Esophagus mucosa (tissue), 1 donor: ENCODE results near the gene PADI2. TPM values are rescaled to one million over a fixed set of nuclear protein-coding genes. Genes with fewer than 3 reads are reported as not detected.

Source experiments
- ATAC-seq: fragments of 200-7000 bp; cut with Tn5 transposase; one replicate; pipeline ENCODE4 v1.9.1; 2020
- total RNA-seq: library from RNA; stranded (reverse); gene quantifications from one replicate; pipeline ENCODE4 v1.2.4, GENCODE V29; 2023
- donor health status: DM: yes; HTN: yes; CAD: no.

The PADI2 gene
- total RNA-seq, 1 donor from 2014 or later = 0.92 TPM

DNA sequence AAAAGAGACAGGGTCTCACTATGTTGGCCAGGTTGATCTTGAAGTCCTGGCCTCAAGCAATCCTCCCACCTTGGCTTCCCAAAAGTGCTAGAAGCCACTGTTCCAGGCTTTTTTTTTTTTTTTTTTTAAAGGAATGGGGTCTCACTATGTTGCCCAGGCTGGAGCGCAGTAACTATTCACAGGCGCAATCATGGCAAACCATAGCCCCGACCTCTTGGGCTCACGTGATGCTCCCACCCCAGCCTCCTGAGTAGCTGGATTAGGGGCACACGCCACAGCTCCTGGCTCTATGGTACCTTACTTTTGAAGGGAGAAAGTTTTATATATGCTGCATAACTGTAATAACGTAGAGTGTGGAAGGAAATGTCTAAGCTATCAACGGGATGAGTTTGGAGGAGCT is 101.8 kb downstream of the PADI2 start:
- ATAC-seq = no peak

Other genes starting within 250 kb of the PADI2 start
- 6,387 TPM for gene RNU1-2, start 223.5 kb downstream of the PADI2 start, total RNA-seq
- 15.3 TPM for gene CROCC, start 197.5 kb downstream of the PADI2 start, total RNA-seq
- gene MFAP2, start 138.8 kb downstream of the PADI2 start, total RNA-seq = 5.3 TPM
- gene ATP13A2, start 107.5 kb downstream of the PADI2 start, total RNA-seq = 21.5 TPM
- gene SDHB, start 65.4 kb downstream of the PADI2 start, total RNA-seq = 84.5 TPM
- 40.0 TPM for gene PADI1, start 85.7 kb upstream of the PADI2 start, total RNA-seq
- gene PADI3, start 129.6 kb upstream of the PADI2 start, total RNA-seq = 3.3 TPM
- gene PADI4, start 188.7 kb upstream of the PADI2 start, total RNA-seq = not detected